ENCODE data around the gene ADGB.
"Not testable (repeated sequence)": the region's sequence is repeated elsewhere in the genome, so short reads cannot be mapped to it uniquely, and the experiment has no call there.

ADGB gene

GRCh38 chr6:146598772-146599405, at the start of gene ADGB:
Gene ADGB (plus strand): TSS chr6:146598972. CDS start chr6:146599041, 69 bp downstream.
- no peak for DNase-seq

GRCh38 chr6:146550911-146551310, 47.9 kb upstream of the ADGB start:
- no peak for DNase-seq

- DNase-seq, result no peak
Observed at GRCh38 chr6:146551545-146551944, 47.2 kb upstream of the ADGB start.

GRCh38 chr6:146553377-146554135, 45.2 kb upstream of the ADGB start:
- DNase-seq, result no peak

- no peak for DNase-seq
Observed at GRCh38 chr6:146560607-146561006, 38.2 kb upstream of the ADGB start.

- not testable (repeated sequence) for DNase-seq
Observed at GRCh38 chr6:146566661-146567060, 32.1 kb upstream of the ADGB start.

- not testable (repeated sequence) for DNase-seq
Observed at GRCh38 chr6:146568619-146569018, 30.2 kb upstream of the ADGB start.

- no peak for DNase-seq
Observed at GRCh38 chr6:146574211-146574610, 24.6 kb upstream of the ADGB start.

- DNase-seq, result no peak
Observed at GRCh38 chr6:146578054-146578453, 20.7 kb upstream of the ADGB start.

GRCh38 chr6:146581968-146582367, 16.8 kb upstream of the ADGB start:
- no peak for DNase-seq

- DNase-seq, result no peak
Observed at GRCh38 chr6:146582857-146583256, 15.9 kb upstream of the ADGB start.

- DNase-seq, result no peak
Observed at GRCh38 chr6:146583966-146584365, 14.8 kb upstream of the ADGB start.

- no peak for DNase-seq
Observed at GRCh38 chr6:146587459-146587858, 11.3 kb upstream of the ADGB start.

GRCh38 chr6:146590492-146590891, 8.3 kb upstream of the ADGB start:
- no peak for DNase-seq

- DNase-seq, result no peak
Observed at GRCh38 chr6:146592451-146592850, 6.3 kb upstream of the ADGB start.

GRCh38 chr6:146593986-146594385, 4.8 kb upstream of the ADGB start:
- no peak for DNase-seq

- no peak for DNase-seq
Observed at GRCh38 chr6:146594495-146594894, 4.3 kb upstream of the ADGB start.

GRCh38 chr6:146595972-146596731, 2.6 kb upstream of the ADGB start:
- no peak for DNase-seq

- DNase-seq, result no peak
Observed at GRCh38 chr6:146601352-146601751, 2.6 kb downstream of the ADGB start.

- no peak for DNase-seq
Observed at GRCh38 chr6:146602526-146602925, 3.8 kb downstream of the ADGB start.

- no peak for DNase-seq
Observed at GRCh38 chr6:146613947-146614346, 15.2 kb downstream of the ADGB start.

- DNase-seq, result no peak
Observed at GRCh38 chr6:146620655-146621054, 21.9 kb downstream of the ADGB start.

- DNase-seq, result no peak
Observed at GRCh38 chr6:146628350-146628749, 29.6 kb downstream of the ADGB start.

GRCh38 chr6:146634022-146634421, 35.2 kb downstream of the ADGB start:
- DNase-seq, result no peak
